Transverse colon (tissue), 4 donors: ENCODE measurements around the gene STK39. TPM values are rescaled to one million over a fixed set of nuclear protein-coding genes. Genes with fewer than 3 reads are reported as not detected.

Experiments used
- DNase-seq: peaks from one replicate; pipeline ENCODE4 v3.0.0-alpha.2; 2019
- H3K27ac ChIP-seq, 4 donors: fragments of 200-600 bp; sonication (generic); 2 replicates each; pipeline ENCODE4 v1.5.1; 2016 to 2018; ENCODE audit warnings: inconsistent platforms in 4 of 4
- H3K27me3 ChIP-seq: fragments of 200-600 bp; sonication (generic); 2 replicates; pipeline ENCODE4 v1.5.1; 2017; ENCODE audit warnings: inconsistent platforms
- H3K36me3 ChIP-seq, 4 donors: fragments of 200-600 bp; sonication (generic); 2 replicates each; pipeline ENCODE4 v1.5.1; 2017 to 2019; ENCODE audit warnings: inconsistent platforms in 4 of 4
- H3K4me1 ChIP-seq, 4 donors: fragments of 200-600 bp; sonication (generic); 2 replicates each; pipeline ENCODE4 v1.5.1; 2017 to 2020; ENCODE audit warnings: inconsistent platforms in 4 of 4
- H3K4me3 ChIP-seq, 4 donors: fragments of 200-600 bp; sonication (generic); 1 replicate in 1 of 4; 2 replicates in 3 of 4; pipeline versions ENCODE4 v1.5.1 to v1.6.1; 2017 to 2019; ENCODE audit warnings: inconsistent platforms in 4 of 4
- H3K9me3 ChIP-seq, 2 donors: fragments of 200-600 bp; sonication (generic); 2 replicates each; pipeline ENCODE4 v1.5.1; 2017 to 2019; ENCODE audit warnings: inconsistent platforms in 2 of 2
- CTCF ChIP-seq, 5 experiments: fragments of 200-600 bp in 3 of 5; fragments of 450-650 bp in 2 of 5; sonication (generic) in 3 of 5; IDR thresholded peaks; 1 replicate in 2 of 5; 2 replicates in 3 of 5; pipeline ENCODE4 v1.5.1; 2016 to 2017; ENCODE audit warnings: antibody characterized with exemption in 5 of 5, inconsistent platforms in 3 of 5, mild to moderate bottlenecking in 2 of 5, moderate library complexity in 1 of 5
- EP300 ChIP-seq: sonication (generic); formaldehyde crosslinking; IDR thresholded peaks from one replicate; pipeline ENCODE4 v1.6.1; 2017; ENCODE audit warnings: antibody characterized with exemption, low read depth
- POLR2A ChIP-seq: fragments of 450-650 bp; IDR thresholded peaks from one replicate; pipeline ENCODE4 v1.6.1; 2016; ENCODE audit warnings: antibody characterized with exemption, mild to moderate bottlenecking, moderate library complexity
- POLR2AphosphoS5 ChIP-seq, 3 donors: sonication (generic); formaldehyde crosslinking; IDR thresholded peaks; one replicate each; pipeline ENCODE4 v1.6.1; 2016; ENCODE audit warnings: antibody characterized with exemption in 3 of 3
- WGBS, 2 donors: methylation state at CpG; one replicate each; pipeline ENCODE4 v1.1.5; 2018; ENCODE audit warnings: low coverage in 1 of 2; 5-methylcytosine and 5-hydroxymethylcytosine counted together
- in situ Hi-C, 4 donors: fragments of 200-750 bp; cut with MboI; loops; one replicate each; pipeline versions ENCODE4 v1.15.0 to v1.15.1; 2017; ENCODE audit warnings: low sequenced_read_pairs in 3 of 4, low pct_ligation_motif_present in 1 of 4, low pct_unique_long_range_greater_than_20kb in 1 of 4
- intact Hi-C: fragments of 100-400 bp; cut with DNase I; formaldehyde crosslinking; loops from one replicate; pipeline ENCODE4 v1.15.1; 2023; ENCODE audit warnings: low total_unique reads
- total RNA-seq, 4 donors: library from RNA; depleted of rRNA; stranded (reverse); fragments of >200 nt; gene quantifications; one replicate each; pipeline ENCODE4 v1.1.0, GENCODE V29; 2016

STK39 gene
- total RNA-seq, 4 donors from 2014 or later, result 30.6 to 46.1 (median 36.7) TPM

GRCh38 chr2:167990062-167990461 is 257.3 kb downstream of the STK39 start:
- WGBS, 2 donors, result 67 to 87% methylated on average over 3 to 4 of the region's 4 CpGs
- no peak for DNase-seq
- intact Hi-C loops (no loop called here), in situ Hi-C loops (no loop called here)
- TF ChIP-seq CTCF (IDR thresholded peaks at IDR 0.05), result no peak
- no peak for TF ChIP-seq POLR2A
- TF ChIP-seq EP300, result no peak
- no peak for TF ChIP-seq POLR2AphosphoS5 (IDR thresholded peaks at IDR 0.05)
- Histone ChIP-seq H3K9me3 (no peaks in the 10 kb centered on the region), H3K27me3 (no peaks in the 10 kb centered on the region), H3K36me3 (no peaks in the 10 kb centered on the region), H3K4me3 (no peak overlapping the region), H3K27ac (no peak overlapping the region), H3K4me1 (no peaks in the 10 kb centered on the region)

- 67 to 100% methylated on average over 1 to 2 of the region's 2 CpGs for WGBS, 2 donors
- Histone ChIP-seq H3K36me3 (peaks cover 0 to 3% (median 0%) of the 10 kb centered on the region in 4 donors), H3K4me3 (no peak overlapping the region), H3K9me3 (no peaks in the 10 kb centered on the region), H3K4me1 (no peaks in the 10 kb centered on the region), H3K27ac (no peak overlapping the region), H3K27me3 (no peaks in the 10 kb centered on the region)
- TF ChIP-seq POLR2A (no peak), POLR2AphosphoS5 (IDR thresholded peaks at IDR 0.05) (no peak), CTCF (IDR thresholded peaks at IDR 0.05) (no peak), EP300 (no peak)
- in situ Hi-C loops, result no loop called here
- no peak for DNase-seq
- intact Hi-C loops, result no loop called here
Measured at GRCh38 chr2:167988296-167988695, 259.1 kb downstream of the STK39 start.

GRCh38 chr2:167987558-167987957 is 259.8 kb downstream of the STK39 start:
- WGBS, 2 donors, result 89 to 100% methylated on average over 1 of the region's 1 CpG
- intact Hi-C loops, result no loop called here
- TF ChIP-seq POLR2AphosphoS5 (IDR thresholded peaks at IDR 0.05) (no peak), POLR2A (no peak), EP300 (no peak), CTCF (IDR thresholded peaks at IDR 0.05) (no peak)
- Histone ChIP-seq H3K27ac (no peak overlapping the region), H3K27me3 (no peaks in the 10 kb centered on the region), H3K36me3 (peaks cover 0 to 3% (median 0%) of the 10 kb centered on the region in 4 donors), H3K9me3 (no peaks in the 10 kb centered on the region), H3K4me1 (no peaks in the 10 kb centered on the region), H3K4me3 (no peak overlapping the region)
- no peak for DNase-seq
- in situ Hi-C loops, result no loop called here

- H3K27me3 ChIP-seq, result no peaks in the 10 kb centered on the region
- peaks cover 0 to 3% (median 0%) of the 10 kb centered on the region in 4 donors for H3K36me3 ChIP-seq
- 92 to 96% methylated on average over 4 to 6 of the region's 6 CpGs for WGBS, 2 donors
- in situ Hi-C loops (no loop called here), intact Hi-C loops (no loop called here)
- no peaks in the 10 kb centered on the region for H3K9me3 ChIP-seq
- H3K4me1 ChIP-seq, result no peaks in the 10 kb centered on the region
- TF ChIP-seq POLR2AphosphoS5 (IDR thresholded peaks at IDR 0.05) (no peak), POLR2A (no peak), CTCF (IDR thresholded peaks at IDR 0.05) (no peak), EP300 (no peak)
- no peak for DNase-seq
- no peak overlapping the region for H3K4me3 ChIP-seq
- no peak overlapping the region for H3K27ac ChIP-seq
Measured at GRCh38 chr2:167987026-167987425, 260.4 kb downstream of the STK39 start.
